ENCODE results near the gene SH3BP4.
"Not testable (repeated sequence)": the region's sequence is repeated elsewhere in the genome, so short reads cannot be mapped to it uniquely, and the experiment has no call there.

Gene SH3BP4

GRCh38 chr2:235043762-235044500, 92.1 kb downstream of the SH3BP4 start:
- peak; percentile 24 for DNase-seq

- no peak for DNase-seq
These were observed 92.9 kb downstream of the SH3BP4 start for GRCh38 chr2:235044501-235045271.

GRCh38 chr2:235045336-235045972, 93.6 kb downstream of the SH3BP4 start:
- DNase-seq: peak; percentile 14

GRCh38 chr2:235045973-235046343, 94.1 kb downstream of the SH3BP4 start:
- DNase-seq: no peak

- no peak for DNase-seq
These were observed 94.8 kb downstream of the SH3BP4 start for GRCh38 chr2:235046589-235046988.

GRCh38 chr2:235047171-235048160, 95.6 kb downstream of the SH3BP4 start:
- no peak for DNase-seq

- no peak for DNase-seq
These were observed 96.7 kb downstream of the SH3BP4 start for GRCh38 chr2:235048549-235048948.

- DNase-seq: no peak
These were observed 97.3 kb downstream of the SH3BP4 start for GRCh38 chr2:235049069-235049468.

- no peak for DNase-seq
These were observed 97.9 kb downstream of the SH3BP4 start for GRCh38 chr2:235049719-235050118.

GRCh38 chr2:235050980-235051351, 99.1 kb downstream of the SH3BP4 start:
- peak; percentile 6 for DNase-seq

GRCh38 chr2:235051436-235052260, 99.8 kb downstream of the SH3BP4 start:
- no peak for DNase-seq

- no peak for DNase-seq
These were observed 100.9 kb downstream of the SH3BP4 start for GRCh38 chr2:235052514-235053354.

GRCh38 chr2:235053651-235054050, 101.8 kb downstream of the SH3BP4 start:
- no peak for DNase-seq

- no peak for DNase-seq
These were observed 102.7 kb downstream of the SH3BP4 start for GRCh38 chr2:235054475-235054874.

- DNase-seq: no peak
These were observed 103.1 kb downstream of the SH3BP4 start for GRCh38 chr2:235054919-235055318.

GRCh38 chr2:235055891-235056516, 104.2 kb downstream of the SH3BP4 start:
- no peak for DNase-seq

GRCh38 chr2:235056768-235057167, 105.0 kb downstream of the SH3BP4 start:
- no peak for DNase-seq

- not testable (repeated sequence) for DNase-seq
These were observed 105.8 kb downstream of the SH3BP4 start for GRCh38 chr2:235057616-235058015.

- DNase-seq: no peak
These were observed 107.3 kb downstream of the SH3BP4 start for GRCh38 chr2:235059161-235059560.

GRCh38 chr2:235061656-235062055, 109.8 kb downstream of the SH3BP4 start:
- no peak for DNase-seq
